C4-2B (cell line): ENCODE results near the gene LRIG3.

Experiments used
- ZFX ChIP-seq: fragments of 450-650 bp; IDR thresholded peaks from 2 replicates; pipeline ENCODE4 v1.6.1; 2017
- TF ChIP-seq, protein P1 (sequence below): fragments of 450-650 bp; conservative IDR thresholded peaks from 2 replicates; pipeline ENCODE4 v1.5.1; 2017; ENCODE audit warnings: mild to moderate bottlenecking

DNA sequence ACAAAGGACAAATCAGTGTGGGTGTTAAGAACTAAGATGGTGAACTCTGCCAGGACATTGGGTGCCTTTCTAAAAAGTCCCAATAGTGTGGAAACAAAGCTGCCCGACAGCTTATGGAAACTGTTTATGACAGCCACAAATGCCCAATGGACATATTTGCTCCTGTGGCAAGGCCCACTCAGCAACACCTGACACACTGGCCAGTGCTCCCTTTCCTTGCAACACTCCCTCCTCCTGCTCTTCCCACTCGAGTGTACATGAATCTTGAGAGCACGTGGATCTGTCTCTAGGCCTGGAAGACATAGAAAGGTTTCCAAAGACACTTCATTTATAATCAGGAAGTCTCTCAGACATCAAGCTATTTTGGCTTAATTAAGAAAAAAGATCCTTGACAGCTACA is 14.2 kb upstream of the LRIG3 start:
- TF ChIP-seq, protein P1, sequence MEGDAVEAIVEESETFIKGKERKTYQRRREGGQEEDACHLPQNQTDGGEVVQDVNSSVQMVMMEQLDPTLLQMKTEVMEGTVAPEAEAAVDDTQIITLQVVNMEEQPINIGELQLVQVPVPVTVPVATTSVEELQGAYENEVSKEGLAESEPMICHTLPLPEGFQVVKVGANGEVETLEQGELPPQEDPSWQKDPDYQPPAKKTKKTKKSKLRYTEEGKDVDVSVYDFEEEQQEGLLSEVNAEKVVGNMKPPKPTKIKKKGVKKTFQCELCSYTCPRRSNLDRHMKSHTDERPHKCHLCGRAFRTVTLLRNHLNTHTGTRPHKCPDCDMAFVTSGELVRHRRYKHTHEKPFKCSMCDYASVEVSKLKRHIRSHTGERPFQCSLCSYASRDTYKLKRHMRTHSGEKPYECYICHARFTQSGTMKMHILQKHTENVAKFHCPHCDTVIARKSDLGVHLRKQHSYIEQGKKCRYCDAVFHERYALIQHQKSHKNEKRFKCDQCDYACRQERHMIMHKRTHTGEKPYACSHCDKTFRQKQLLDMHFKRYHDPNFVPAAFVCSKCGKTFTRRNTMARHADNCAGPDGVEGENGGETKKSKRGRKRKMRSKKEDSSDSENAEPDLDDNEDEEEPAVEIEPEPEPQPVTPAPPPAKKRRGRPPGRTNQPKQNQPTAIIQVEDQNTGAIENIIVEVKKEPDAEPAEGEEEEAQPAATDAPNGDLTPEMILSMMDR = no peak
- TF ChIP-seq ZFX = no peak
